Liver (tissue), 9 donors: ENCODE results near the gene ARPC3. TPM values are rescaled to one million over a fixed set of nuclear protein-coding genes. Genes with fewer than 3 reads are reported as not detected.

Experiments used
- DNase-seq: peaks from one replicate; pipeline ENCODE4 v3.0.0-alpha.2; 2017; ENCODE audit warnings: low spot score
- H3K27ac ChIP-seq, 2 donors: one replicate each; pipeline ENCODE4 v1.7.0; 2013; ENCODE audit warnings: inconsistent platforms in 2 of 2, low read length in 2 of 2, control low read depth in 1 of 2, low read depth in 1 of 2, mild to moderate bottlenecking in 1 of 2
- H3K27me3 ChIP-seq, 4 donors: one replicate each; pipeline versions ENCODE4 v1.6.1 to v1.7.0; 2013; ENCODE audit warnings: low read length in 3 of 4, inconsistent platforms in 1 of 4, mild to moderate bottlenecking in 1 of 4, moderate library complexity in 1 of 4; ENCODE audit not compliant: control insufficient read depth in 4 of 4, insufficient read depth in 4 of 4
- H3K36me3 ChIP-seq, 4 donors: one replicate each; pipeline versions ENCODE4 v1.6.1 to v1.7.0; 2013; ENCODE audit warnings: low read length in 3 of 4, mild to moderate bottlenecking in 3 of 4, low read depth in 1 of 4, moderate library complexity in 1 of 4; ENCODE audit not compliant: control insufficient read depth in 4 of 4, insufficient read depth in 3 of 4
- H3K4me1 ChIP-seq, 4 donors: one replicate each; pipeline versions ENCODE4 v1.6.1 to v1.7.0; 2013; ENCODE audit warnings: low read length in 3 of 4, mild to moderate bottlenecking in 3 of 4, moderate library complexity in 1 of 4; ENCODE audit not compliant: control insufficient read depth in 4 of 4, insufficient read depth in 4 of 4
- H3K4me3 ChIP-seq, 3 donors: one replicate each; pipeline versions ENCODE4 v1.6.1 to v1.7.0; 2013; ENCODE audit warnings: low read length in 3 of 3, control low read depth in 1 of 3, low read depth in 1 of 3, mild to moderate bottlenecking in 1 of 3
- H3K9ac ChIP-seq, 2 donors: one replicate each; pipeline ENCODE4 v1.7.0; 2013; ENCODE audit warnings: low read length in 2 of 2, mild to moderate bottlenecking in 2 of 2, moderate library complexity in 2 of 2, control low read depth in 1 of 2, low read depth in 1 of 2
- H3K9me3 ChIP-seq, 4 donors: one replicate each; pipeline versions ENCODE4 v1.6.1 to v1.7.0; 2013; ENCODE audit warnings: low read length in 3 of 4; ENCODE audit not compliant: control insufficient read depth in 4 of 4
- ATF3 ChIP-seq: IDR thresholded peaks from 2 replicates; pipeline ENCODE4 v1.6.1; 2016; ENCODE audit warnings: antibody characterized with exemption
- EGR1 ChIP-seq, 2 donors: IDR thresholded peaks; 2 replicates each; pipeline ENCODE4 v1.6.1; 2016 to 2018; ENCODE audit warnings: antibody characterized with exemption in 2 of 2, low read depth in 2 of 2
- FOXA2 ChIP-seq: IDR thresholded peaks from 2 replicates; pipeline ENCODE4 v1.6.1; 2016; ENCODE audit warnings: antibody characterized with exemption
- GABPA ChIP-seq, 2 donors: IDR thresholded peaks in 1 of 2; conservative IDR thresholded peaks in 1 of 2; 2 replicates each; pipeline ENCODE4 v1.6.1; 2016; ENCODE audit warnings: antibody characterized with exemption in 2 of 2, mild to moderate bottlenecking in 1 of 2, moderate library complexity in 1 of 2
- HNF4A ChIP-seq, 2 donors: conservative IDR thresholded peaks; 2 replicates each; pipeline ENCODE4 v1.6.1; 2016; ENCODE audit warnings: antibody characterized with exemption in 2 of 2, mild to moderate bottlenecking in 2 of 2
- HNF4G ChIP-seq: IDR thresholded peaks from 2 replicates; pipeline ENCODE4 v1.6.1; 2016; ENCODE audit warnings: antibody characterized with exemption
- JUND ChIP-seq, 2 donors: IDR thresholded peaks; 2 replicates each; pipeline ENCODE4 v1.6.1; 2016; ENCODE audit warnings: antibody characterized with exemption in 2 of 2
- NR2F2 ChIP-seq: IDR thresholded peaks from 2 replicates; pipeline ENCODE4 v1.6.1; 2016; ENCODE audit warnings: antibody characterized with exemption
- RAD21 ChIP-seq, 2 donors: IDR thresholded peaks; 2 replicates each; pipeline ENCODE4 v1.6.1; 2016; ENCODE audit warnings: antibody characterized with exemption in 2 of 2, mild to moderate bottlenecking in 2 of 2
- REST ChIP-seq: IDR thresholded peaks from 2 replicates; pipeline ENCODE4 v1.6.1; 2016; ENCODE audit warnings: antibody characterized with exemption, mild to moderate bottlenecking
- RXRA ChIP-seq, 2 donors: IDR thresholded peaks; 2 replicates each; pipeline ENCODE4 v1.6.1; 2017 to 2018; ENCODE audit warnings: antibody characterized with exemption in 2 of 2, mild to moderate bottlenecking in 1 of 2
- TAF1 ChIP-seq: conservative IDR thresholded peaks from 2 replicates; pipeline ENCODE4 v1.6.1; 2016; ENCODE audit warnings: antibody characterized with exemption, mild to moderate bottlenecking
- YY1 ChIP-seq: IDR thresholded peaks from 2 replicates; pipeline ENCODE4 v1.6.1; 2016; ENCODE audit warnings: antibody characterized with exemption, mild to moderate bottlenecking
- ZBTB33 ChIP-seq: IDR thresholded peaks from 2 replicates; pipeline ENCODE4 v1.6.1; 2016; ENCODE audit warnings: antibody characterized with exemption
- WGBS: extraction: QIAGEN DNeasy Blood & Tissue Kit; methylation state at CpG from one replicate; pipeline ENCODE4 v1.1.7; 2013; 5-methylcytosine and 5-hydroxymethylcytosine counted together
- polyA plus RNA-seq, 2 donors: library from polyadenylated mRNA; stranded (reverse) in 1 of 2; unstranded in 1 of 2; fragments of 200-250 nt in 1 of 2; fragments of >200 nt in 1 of 2; fragmentation: Nextera tagmentation in 1 of 2; extraction: Ambion mirVana in 1 of 2; gene quantifications; one replicate each; pipeline versions ENCODE4 v1.2.1 to v1.2.3, GENCODE V29; 2013 to 2015
- total RNA-seq, 2 donors: library from RNA; depleted of rRNA; stranded (reverse); fragments of >200 nt; gene quantifications; one replicate each; pipeline ENCODE4 v1.2.3, GENCODE V29; 2014
- TF ChIP-seq, protein P1 (sequence below): fragments of 150-350 bp; IDR thresholded peaks from 2 replicates; pipeline ENCODE4 v1.5.1; 2017; ENCODE audit warnings: improper control_type of control experiment, low read depth, low read length; ENCODE audit not compliant: missing input control
- donor health status: healthy.
- donor health status: healthy.
- donor health status: healthy.
- donor health status: healthy.
- donor health status: healthy.

The ARPC3 gene
- total and polyA plus RNA-seq, 4 donors, result 86.2 to 140 (median 115) TPM

DNA sequence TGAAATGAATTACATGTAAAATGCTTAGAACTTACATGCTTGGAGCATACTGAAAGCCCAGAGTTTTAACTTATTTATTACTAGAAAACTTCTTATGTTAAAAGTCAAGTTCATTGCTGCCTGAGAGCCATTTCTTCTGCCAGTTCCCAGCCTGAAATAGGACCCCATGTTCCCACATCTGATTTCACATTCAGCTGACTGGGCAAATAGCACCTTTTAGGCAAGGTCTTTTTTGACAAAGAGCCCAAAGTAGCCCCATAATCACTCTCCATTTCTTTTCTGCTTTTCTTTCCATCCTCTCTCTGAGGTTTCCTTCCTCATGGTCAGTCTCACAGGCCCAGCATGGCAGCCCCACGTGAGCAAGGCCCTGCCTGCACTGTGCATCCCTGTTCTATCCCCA is 1.1 kb upstream of the ARPC3 start (continued):
- no peak for TF ChIP-seq NR2F2

DNA sequence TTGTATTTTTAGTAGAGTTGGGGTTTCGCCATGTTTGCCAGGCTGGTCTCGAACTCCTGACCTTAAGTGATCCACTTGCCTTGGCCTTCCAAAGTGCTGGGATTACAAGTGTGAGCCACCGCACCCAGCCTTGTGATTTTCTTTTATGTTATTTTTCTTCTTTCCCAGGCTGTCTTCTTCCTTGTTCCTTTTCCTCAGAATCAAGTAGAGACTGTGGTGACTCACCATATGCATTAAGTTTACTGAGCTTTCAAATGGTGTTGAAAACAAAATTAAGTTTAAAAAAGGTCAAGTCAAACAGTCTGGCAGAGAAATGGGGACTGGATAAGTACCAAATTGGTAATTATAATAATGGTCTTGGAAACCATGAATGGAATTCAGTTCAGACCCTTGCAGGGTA is 5.7 kb downstream of the ARPC3 start:
- no peaks in the 10 kb centered on the region for H3K27me3 ChIP-seq
- no peak overlapping the region for H3K4me3 ChIP-seq
- WGBS, result 94% methylated on average over 3 of the region's 3 CpGs
- TF ChIP-seq FOXA2 (no peak), JUND (IDR thresholded peaks at IDR 0.05) (no peak)
- no peak for DNase-seq
- peaks cover 7 to 29% (median 19%) of the 10 kb centered on the region in 4 donors for H3K36me3 ChIP-seq
- peaks cover 0 to 9% (median 2%) of the 10 kb centered on the region in 4 donors for H3K4me1 ChIP-seq
- no peaks in the 10 kb centered on the region for H3K9me3 ChIP-seq
- H3K27ac ChIP-seq, result no peak overlapping the region
- H3K9ac ChIP-seq, result no peak overlapping the region

- 71% methylated on average over 2 of the region's 2 CpGs for WGBS
- Histone ChIP-seq H3K4me3 (no peak overlapping the region), H3K36me3 (peaks cover 23 to 34% (median 27%) of the 10 kb centered on the region in 4 donors), H3K4me1 (no peaks in the 10 kb centered on the region), H3K9me3 (no peaks in the 10 kb centered on the region), H3K27ac (no peak overlapping the region), H3K9ac (no peak overlapping the region), H3K27me3 (no peaks in the 10 kb centered on the region)
- TF ChIP-seq HNF4G (no peak), ATF3 (no peak), ZBTB33 (no peak), EGR1 (IDR thresholded peaks at IDR 0.05; ENCODE audit: low read depth in 2 of 2) (no peak), GABPA (IDR thresholded peaks at IDR 0.05 in 1 of 2, conservative IDR thresholded peaks at IDR 0.05 in 1 of 2) (no peak), RXRA (IDR thresholded peaks at IDR 0.05) (no peak), HNF4A (conservative IDR thresholded peaks at IDR 0.05) (no peak), RAD21 (IDR thresholded peaks at IDR 0.05) (no peak), TAF1 (no peak), NR2F2 (no peak), YY1 (no peak), FOXA2 (no peak), REST (no peak)
- TF ChIP-seq, protein P1, sequence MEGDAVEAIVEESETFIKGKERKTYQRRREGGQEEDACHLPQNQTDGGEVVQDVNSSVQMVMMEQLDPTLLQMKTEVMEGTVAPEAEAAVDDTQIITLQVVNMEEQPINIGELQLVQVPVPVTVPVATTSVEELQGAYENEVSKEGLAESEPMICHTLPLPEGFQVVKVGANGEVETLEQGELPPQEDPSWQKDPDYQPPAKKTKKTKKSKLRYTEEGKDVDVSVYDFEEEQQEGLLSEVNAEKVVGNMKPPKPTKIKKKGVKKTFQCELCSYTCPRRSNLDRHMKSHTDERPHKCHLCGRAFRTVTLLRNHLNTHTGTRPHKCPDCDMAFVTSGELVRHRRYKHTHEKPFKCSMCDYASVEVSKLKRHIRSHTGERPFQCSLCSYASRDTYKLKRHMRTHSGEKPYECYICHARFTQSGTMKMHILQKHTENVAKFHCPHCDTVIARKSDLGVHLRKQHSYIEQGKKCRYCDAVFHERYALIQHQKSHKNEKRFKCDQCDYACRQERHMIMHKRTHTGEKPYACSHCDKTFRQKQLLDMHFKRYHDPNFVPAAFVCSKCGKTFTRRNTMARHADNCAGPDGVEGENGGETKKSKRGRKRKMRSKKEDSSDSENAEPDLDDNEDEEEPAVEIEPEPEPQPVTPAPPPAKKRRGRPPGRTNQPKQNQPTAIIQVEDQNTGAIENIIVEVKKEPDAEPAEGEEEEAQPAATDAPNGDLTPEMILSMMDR, result no peak
- no peak for DNase-seq
These were observed 13.9 kb downstream of the ARPC3 start for GRCh38 chr12:110436231-110436630.
